Vagina (tissue), 2 donors: ENCODE measurements around the gene PITX2. TPM values are rescaled to one million over a fixed set of nuclear protein-coding genes. Genes with fewer than 3 reads are reported as not detected.

Experiments
- DNase-seq, 2 donors: peaks; one replicate each; pipeline ENCODE4 v3.0.0-alpha.2; 2017; ENCODE audit errors: extremely low spot score in 2 of 2
- H3K27ac ChIP-seq: fragments of 200-600 bp; sonication (generic); one replicate; pipeline ENCODE4 v1.5.1; 2019
- H3K27me3 ChIP-seq: fragments of 200-600 bp; sonication (generic); one replicate; pipeline ENCODE4 v1.5.1; 2019
- H3K36me3 ChIP-seq, 2 donors: fragments of 200-600 bp; sonication (generic); one replicate each; pipeline ENCODE4 v1.5.1; 2017 to 2019
- H3K4me1 ChIP-seq: fragments of 200-600 bp; sonication (generic); one replicate; pipeline ENCODE4 v1.5.1; 2019
- H3K4me3 ChIP-seq, 2 donors: fragments of 200-600 bp; sonication (generic); 1 replicate in 1 of 2; 2 replicates in 1 of 2; pipeline ENCODE4 v1.5.1; 2016 to 2019
- H3K9me3 ChIP-seq: fragments of 200-600 bp; sonication (generic); one replicate; pipeline ENCODE4 v1.5.1; 2019
- POLR2A ChIP-seq, 2 donors: fragments of 450-650 bp; IDR thresholded peaks; one replicate each; pipeline ENCODE4 v1.6.1; 2017; ENCODE audit warnings: antibody characterized with exemption in 2 of 2, mild to moderate bottlenecking in 2 of 2, moderate library complexity in 2 of 2
- POLR2AphosphoS5 ChIP-seq, 2 donors: sonication (generic); formaldehyde crosslinking; IDR thresholded peaks; one replicate each; pipeline ENCODE4 v1.9.0; 2017; ENCODE audit warnings: antibody characterized with exemption in 2 of 2, mild to moderate bottlenecking in 2 of 2, low read depth in 1 of 2; ENCODE audit not compliant: insufficient read depth in 1 of 2
- intact Hi-C: fragments of 100-400 bp; cut with DNase I; formaldehyde crosslinking; loops from one replicate; pipeline ENCODE4 v1.15.1; 2023
- total RNA-seq: library from RNA; depleted of rRNA; stranded (reverse); fragments of >200 nt; gene quantifications from one replicate; pipeline ENCODE4 v1.2.3, GENCODE V29; 2016
- TF ChIP-seq, protein P1 (sequence below), 3 experiments: fragments of 450-650 bp in 2 of 3; fragments of 200-600 bp in 1 of 3; sonication (generic) in 1 of 3; IDR thresholded peaks; one replicate each; pipeline ENCODE4 v1.5.1; 2017 to 2019; ENCODE audit warnings: antibody characterized with exemption in 3 of 3, mild to moderate bottlenecking in 2 of 3, moderate library complexity in 2 of 3

PITX2 gene
- total RNA-seq, 1 donor from 2014 or later, result 6.6 TPM

DNA sequence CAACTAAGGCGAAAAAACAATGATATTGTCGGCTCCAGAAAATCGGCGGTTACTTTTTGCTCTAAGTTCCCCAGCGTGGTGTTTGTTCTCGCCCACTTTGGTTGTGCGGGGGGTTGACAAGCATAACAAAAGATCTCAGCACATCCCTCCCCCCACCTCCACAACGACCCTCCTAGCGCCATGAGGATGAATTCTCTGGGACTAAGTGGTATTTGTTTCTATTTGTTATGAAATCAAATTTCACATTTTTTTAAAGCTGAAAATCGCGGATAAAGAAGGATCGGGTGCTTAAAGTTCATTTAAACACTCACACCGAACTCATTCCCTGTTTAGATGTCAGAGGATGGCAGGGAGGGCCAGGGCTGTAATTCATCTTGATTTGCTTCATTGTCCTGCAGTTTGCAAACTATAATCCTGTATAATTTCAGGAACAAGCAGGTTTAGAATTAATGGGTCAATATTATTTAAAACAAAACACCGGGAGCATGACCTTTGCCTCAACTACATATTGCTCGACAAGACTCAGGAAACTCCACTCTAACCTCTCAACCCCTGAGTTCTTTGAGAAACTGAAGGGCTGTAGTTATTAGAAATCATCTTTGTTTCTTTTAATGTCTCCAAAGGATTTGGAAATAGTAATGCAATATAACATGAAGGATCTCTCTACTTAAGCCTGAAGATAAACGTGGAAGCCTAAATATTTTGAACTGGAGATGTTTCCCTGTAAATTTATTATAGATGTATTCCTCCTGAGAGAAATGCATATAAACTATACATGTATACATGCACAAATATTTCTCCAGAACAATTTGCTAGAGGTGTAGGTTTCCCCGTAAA is 6.4 kb downstream of the PITX2 start:
- H3K4me3 ChIP-seq, result no peak overlapping the region
- H3K27ac ChIP-seq, result no peak overlapping the region
- TF ChIP-seq POLR2A (IDR thresholded peaks at IDR 0.05) (no peak), POLR2AphosphoS5 (IDR thresholded peaks at IDR 0.05; ENCODE audit: insufficient read depth in 1 of 2, low read depth in 1 of 2) (no peak)
- TF ChIP-seq, protein P1, sequence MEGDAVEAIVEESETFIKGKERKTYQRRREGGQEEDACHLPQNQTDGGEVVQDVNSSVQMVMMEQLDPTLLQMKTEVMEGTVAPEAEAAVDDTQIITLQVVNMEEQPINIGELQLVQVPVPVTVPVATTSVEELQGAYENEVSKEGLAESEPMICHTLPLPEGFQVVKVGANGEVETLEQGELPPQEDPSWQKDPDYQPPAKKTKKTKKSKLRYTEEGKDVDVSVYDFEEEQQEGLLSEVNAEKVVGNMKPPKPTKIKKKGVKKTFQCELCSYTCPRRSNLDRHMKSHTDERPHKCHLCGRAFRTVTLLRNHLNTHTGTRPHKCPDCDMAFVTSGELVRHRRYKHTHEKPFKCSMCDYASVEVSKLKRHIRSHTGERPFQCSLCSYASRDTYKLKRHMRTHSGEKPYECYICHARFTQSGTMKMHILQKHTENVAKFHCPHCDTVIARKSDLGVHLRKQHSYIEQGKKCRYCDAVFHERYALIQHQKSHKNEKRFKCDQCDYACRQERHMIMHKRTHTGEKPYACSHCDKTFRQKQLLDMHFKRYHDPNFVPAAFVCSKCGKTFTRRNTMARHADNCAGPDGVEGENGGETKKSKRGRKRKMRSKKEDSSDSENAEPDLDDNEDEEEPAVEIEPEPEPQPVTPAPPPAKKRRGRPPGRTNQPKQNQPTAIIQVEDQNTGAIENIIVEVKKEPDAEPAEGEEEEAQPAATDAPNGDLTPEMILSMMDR (IDR thresholded peaks at IDR 0.05), result no peak
- DNase-seq, result no peak
- no peaks in the 10 kb centered on the region for H3K9me3 ChIP-seq
- H3K4me1 ChIP-seq, result peaks cover 14% of the 10 kb centered on the region
- H3K36me3 ChIP-seq, result no peaks in the 10 kb centered on the region
- intact Hi-C loops, result no loop called here
- peaks cover 10% of the 10 kb centered on the region for H3K27me3 ChIP-seq

DNA sequence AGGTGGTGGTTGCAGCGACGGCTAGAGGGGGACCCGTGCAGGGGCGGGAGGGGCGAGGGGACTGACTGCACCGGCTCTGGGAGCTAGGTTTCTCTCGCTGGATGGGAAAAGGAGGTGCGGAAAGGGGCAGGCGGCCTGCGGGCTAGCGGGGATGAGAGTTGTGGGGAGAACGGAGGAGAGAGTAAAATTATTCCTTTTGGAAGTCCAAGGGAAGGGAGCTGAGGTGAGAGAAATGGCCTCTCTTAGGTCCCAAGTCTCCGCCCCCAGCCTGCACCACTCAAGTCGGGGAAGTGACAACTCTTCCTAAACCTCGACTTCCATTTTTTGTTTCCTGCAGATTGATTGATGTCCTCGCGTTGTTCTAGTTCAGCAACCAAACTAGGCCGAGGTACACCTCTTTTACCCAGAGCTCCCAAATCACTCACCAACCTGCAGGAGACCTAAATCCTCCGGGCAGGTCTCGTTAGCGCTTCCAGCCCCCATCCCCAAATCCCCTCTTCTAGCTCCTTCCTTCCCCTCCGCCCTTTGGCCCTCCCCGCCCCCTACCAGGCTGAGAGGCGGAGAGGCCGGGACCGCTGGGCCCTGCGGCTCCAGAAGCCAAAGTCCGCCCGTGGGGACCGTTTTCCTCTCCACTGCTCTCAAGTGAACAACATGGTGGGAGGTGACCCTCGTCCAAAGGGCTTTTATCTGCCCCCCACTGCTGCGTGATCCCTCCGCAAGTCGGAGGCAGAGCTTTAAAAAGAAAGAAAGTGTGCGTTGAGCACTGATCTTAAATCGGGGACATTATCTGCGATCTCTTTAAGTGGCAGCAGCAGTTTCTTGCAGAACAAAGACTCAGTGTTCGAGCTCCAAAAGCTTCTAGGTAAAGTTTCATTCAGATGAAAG is 7.3 kb downstream of the PITX2 start:
- no peaks in the 10 kb centered on the region for H3K36me3 ChIP-seq
- H3K27me3 ChIP-seq, result peaks cover 10% of the 10 kb centered on the region
- no peaks in the 10 kb centered on the region for H3K9me3 ChIP-seq
- TF ChIP-seq, protein P1 (IDR thresholded peaks at IDR 0.05), result no peak
- no peak for TF ChIP-seq POLR2A (IDR thresholded peaks at IDR 0.05)
- no peak for TF ChIP-seq POLR2AphosphoS5 (IDR thresholded peaks at IDR 0.05; ENCODE audit: insufficient read depth in 1 of 2, low read depth in 1 of 2)
- DNase-seq, result no peak
- H3K4me3 ChIP-seq, result no peak overlapping the region
- H3K27ac ChIP-seq, result no peak overlapping the region
- intact Hi-C loops, result no loop called here
- peaks cover 9% of the 10 kb centered on the region for H3K4me1 ChIP-seq

DNA sequence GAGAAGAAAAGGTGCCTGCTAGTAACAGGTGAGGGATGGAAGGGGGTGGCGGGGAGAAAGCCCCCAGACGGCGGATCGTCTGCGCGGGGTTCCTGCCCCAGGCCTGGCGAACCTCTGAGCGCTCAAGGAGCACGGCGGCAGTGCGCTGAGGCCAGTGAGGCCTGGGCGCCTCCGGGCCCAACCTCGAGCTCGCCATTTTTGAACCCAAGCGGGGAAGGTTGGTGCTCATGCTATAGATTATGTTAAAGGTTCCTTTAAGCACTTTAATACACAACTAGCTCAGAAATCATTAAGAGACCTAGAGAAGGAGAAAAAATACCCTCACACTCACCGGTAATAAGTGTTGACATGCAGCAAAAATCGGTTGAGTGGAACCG is 7.9 kb downstream of the PITX2 start:
- peaks cover 10% of the 10 kb centered on the region for H3K27me3 ChIP-seq

GRCh38 chr4:110614173-110614963 is 8.5 kb downstream of the PITX2 start:
- intact Hi-C loops, result no loop called here
- Histone ChIP-seq H3K27me3 (peaks cover 10% of the 10 kb centered on the region), H3K36me3 (no peaks in the 10 kb centered on the region), H3K4me1 (peaks cover 9% of the 10 kb centered on the region), H3K4me3 (no peak overlapping the region), H3K9me3 (no peaks in the 10 kb centered on the region), H3K27ac (no peak overlapping the region)
- TF ChIP-seq, protein P1 (IDR thresholded peaks at IDR 0.05), result no peak
- no peak for TF ChIP-seq POLR2A (IDR thresholded peaks at IDR 0.05)
- no peak for TF ChIP-seq POLR2AphosphoS5 (IDR thresholded peaks at IDR 0.05; ENCODE audit: insufficient read depth in 1 of 2, low read depth in 1 of 2)
- DNase-seq, result no peak

More for the DNA sequence above, 7.9 kb downstream of the PITX2 start:
- Histone ChIP-seq H3K4me1 (peaks cover 9% of the 10 kb centered on the region), H3K9me3 (no peaks in the 10 kb centered on the region), H3K36me3 (no peaks in the 10 kb centered on the region), H3K27ac (no peak overlapping the region), H3K4me3 (no peak overlapping the region)
- intact Hi-C loops, result no loop called here
- TF ChIP-seq, protein P1 (IDR thresholded peaks at IDR 0.05), result no peak
- TF ChIP-seq POLR2A (IDR thresholded peaks at IDR 0.05), result no peak
- TF ChIP-seq POLR2AphosphoS5 (IDR thresholded peaks at IDR 0.05; ENCODE audit: insufficient read depth in 1 of 2, low read depth in 1 of 2), result no peak
- DNase-seq, result no peak
